NCI-H1105 (cell line): ENCODE measurements around the gene BTBD9.

Experiments
- DNase-seq: peaks from one replicate; lab custom pipeline; 2025; lab: John Stamatoyannopoulos, UW

BTBD9 gene

DNA sequence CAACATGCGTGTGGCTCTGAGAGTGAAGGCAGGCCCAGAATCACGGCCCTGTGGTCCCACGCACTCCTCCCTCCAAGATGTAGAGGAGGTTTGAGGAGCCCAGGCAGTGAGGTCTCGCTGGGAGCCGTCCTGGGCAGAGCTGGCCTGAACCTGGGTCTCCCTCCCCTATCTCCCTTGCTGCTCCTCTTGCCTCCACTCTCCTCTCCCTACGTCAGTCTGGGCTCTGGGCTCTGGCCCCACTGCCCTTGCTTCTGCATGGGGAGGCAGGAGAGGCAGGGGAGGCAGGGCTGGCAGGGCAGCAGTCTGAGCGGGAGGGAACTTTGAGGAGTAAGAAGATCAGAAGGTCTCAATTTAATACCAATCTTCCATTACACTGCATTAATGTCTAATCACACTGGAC lies 445.1 kb downstream of the BTBD9 start:
- no peak for DNase-seq

DNA sequence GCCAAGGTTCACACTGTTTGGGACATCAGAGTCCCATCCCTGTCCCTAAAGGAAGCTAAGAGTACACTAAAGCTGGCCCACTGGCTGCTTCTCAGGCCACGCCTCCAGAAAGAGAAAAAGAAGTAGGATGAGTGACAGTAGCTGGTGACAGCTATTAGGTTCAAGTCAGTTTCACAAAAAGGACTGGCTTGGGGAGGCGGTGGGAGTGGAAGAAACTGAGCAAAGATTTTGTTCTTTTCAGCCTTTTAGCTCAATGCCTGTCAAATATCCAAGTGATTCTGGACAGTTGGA lies 445.5 kb downstream of the BTBD9 start:
- no peak for DNase-seq

DNA sequence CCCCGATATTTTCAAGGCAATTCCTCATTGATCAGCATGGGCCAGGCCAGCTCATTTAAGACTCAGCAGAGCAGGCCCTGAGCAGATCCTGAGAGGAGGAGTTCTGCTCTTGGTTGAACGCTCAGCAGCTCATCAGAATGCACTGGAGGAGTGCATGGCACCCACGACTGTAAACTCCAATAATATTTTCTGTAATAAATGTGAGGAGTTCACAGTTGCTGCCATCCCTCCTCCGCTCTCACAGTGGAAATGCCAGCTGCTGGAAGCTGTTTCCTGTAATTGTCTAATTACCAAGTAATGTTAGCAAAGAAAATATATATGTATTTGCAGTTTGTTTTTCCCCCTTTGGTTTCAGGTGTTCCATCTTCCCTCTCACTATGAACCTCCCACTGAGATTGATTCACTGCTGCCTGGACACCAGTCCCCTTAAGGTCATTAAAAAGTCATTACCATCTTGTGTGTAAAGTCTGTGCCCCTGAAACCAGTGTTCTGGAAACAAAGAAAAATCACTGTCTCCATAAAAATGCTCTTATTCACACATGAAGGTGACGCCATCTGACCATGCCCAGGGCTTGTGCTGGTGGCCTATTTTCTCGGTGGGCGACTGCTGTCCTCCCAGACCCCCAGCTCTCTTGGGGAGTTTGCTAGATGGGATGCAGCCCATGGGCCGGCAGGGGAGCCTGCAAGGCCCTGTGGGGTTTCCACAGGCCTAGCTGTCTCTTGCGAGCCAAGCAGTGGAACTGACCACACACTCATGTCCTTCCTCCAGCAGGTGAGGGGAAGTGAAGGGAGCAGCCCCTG lies 446.0 kb downstream of the BTBD9 start:
- no peak for DNase-seq

DNA sequence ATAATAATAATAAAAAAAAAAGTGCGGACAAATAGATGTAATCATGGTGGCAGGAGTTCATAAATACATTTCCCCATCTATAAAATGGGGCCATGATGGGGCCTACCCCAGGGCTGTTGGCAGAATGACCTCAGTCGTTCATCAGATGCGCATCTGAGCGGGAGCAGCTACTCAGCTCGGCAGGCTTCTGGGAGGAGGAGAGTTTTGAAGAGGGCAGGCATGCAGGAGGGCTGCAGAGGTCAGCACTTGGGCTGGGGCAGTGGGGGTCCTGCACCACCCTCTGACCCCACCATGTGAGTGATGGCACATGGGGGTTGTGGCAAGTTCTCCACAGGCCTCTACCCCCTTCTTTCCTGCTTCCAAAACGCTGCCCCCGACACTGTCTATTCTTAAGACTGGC lies 446.7 kb downstream of the BTBD9 start:
- DNase-seq: no peak

DNA sequence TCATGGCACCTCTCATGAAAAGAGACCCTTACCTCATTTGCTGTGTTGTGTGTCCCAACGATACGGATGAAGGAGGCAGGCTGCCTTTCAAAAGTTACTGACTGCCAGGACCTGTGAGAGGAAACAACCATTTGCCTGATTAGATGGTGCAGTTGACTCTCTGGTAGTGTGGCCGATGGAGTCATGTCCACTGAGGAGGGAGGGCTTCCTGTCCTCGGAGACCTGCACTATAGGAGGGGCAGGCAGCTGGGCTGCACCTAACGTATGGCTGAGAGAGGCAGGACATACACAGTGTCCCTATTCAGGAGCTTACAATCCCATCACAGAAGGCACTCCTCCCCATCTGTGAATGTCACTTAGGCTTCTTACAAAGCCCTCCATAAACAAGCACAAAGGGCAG lies 447.2 kb downstream of the BTBD9 start:
- DNase-seq: no peak

DNA sequence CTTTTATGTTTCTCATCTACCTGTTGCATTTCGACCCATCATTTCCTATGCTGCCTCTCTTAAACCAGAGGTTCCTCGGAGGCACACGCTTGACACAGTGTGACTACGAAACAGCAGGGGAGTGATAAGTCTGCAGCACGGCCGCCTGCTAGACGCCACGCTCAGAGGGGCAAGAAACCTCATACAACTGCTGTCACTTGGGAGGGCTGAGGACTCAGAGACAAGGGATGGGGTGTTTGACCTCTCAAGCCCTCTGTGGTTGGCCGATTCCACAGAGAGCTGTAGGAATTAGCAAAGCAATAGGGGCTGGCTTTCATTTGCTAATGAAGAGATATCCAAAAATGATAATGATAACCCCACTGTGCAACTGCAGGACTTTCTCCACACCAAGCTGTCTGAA lies 447.7 kb downstream of the BTBD9 start:
- no peak for DNase-seq

DNA sequence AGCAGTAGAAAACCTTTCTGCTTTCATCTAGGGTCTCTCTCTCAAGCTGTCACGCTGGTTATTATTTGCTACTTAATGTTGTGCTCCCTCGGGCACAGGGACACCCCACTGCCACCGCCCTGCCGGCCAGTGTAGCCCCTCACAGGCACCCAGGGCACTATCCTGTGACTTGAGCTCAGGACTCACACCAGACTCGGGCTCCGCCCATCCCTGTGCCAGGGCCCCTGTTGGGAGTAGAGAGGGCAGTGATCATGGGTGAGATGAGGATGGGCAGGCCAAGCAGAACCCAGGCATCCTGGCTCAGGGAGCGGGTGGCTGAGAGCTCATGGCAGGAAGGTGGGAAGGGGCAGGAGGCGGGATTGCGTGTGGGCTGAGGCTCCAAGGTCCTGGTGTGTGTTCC lies 448.3 kb downstream of the BTBD9 start:
- DNase-seq: no peak

DNA sequence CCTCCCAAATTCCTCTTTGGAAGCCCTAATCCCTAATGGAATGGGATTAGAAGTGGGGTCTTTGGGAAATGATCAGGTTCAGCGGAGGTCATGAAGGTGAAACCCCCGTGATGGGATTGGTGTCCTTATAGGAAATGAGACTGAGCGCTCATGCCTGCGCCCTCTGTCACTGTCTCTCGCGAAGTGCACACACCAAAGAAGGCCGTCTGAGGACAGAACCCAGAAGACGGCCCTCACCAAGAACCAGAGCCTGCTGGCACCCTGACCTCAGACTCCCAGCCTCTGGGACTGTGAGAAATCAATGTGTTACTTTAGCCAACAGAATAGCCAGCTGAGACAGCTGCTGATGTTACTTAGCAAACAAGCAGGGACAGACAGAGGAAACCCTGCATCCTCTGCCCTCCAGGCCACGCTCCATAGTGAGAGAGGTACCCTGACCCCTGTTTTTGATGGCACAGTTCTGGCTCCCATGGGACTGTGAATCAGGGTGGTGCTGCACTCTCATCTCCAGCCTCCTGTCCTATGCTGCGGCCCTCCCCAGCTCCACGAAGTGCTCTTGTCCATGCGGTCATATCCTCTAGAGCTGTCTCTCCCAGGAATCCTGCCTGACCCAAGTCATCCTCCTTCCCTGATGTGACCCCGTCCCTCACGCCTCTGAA lies 450.9 kb downstream of the BTBD9 start:
- no peak for DNase-seq

DNA sequence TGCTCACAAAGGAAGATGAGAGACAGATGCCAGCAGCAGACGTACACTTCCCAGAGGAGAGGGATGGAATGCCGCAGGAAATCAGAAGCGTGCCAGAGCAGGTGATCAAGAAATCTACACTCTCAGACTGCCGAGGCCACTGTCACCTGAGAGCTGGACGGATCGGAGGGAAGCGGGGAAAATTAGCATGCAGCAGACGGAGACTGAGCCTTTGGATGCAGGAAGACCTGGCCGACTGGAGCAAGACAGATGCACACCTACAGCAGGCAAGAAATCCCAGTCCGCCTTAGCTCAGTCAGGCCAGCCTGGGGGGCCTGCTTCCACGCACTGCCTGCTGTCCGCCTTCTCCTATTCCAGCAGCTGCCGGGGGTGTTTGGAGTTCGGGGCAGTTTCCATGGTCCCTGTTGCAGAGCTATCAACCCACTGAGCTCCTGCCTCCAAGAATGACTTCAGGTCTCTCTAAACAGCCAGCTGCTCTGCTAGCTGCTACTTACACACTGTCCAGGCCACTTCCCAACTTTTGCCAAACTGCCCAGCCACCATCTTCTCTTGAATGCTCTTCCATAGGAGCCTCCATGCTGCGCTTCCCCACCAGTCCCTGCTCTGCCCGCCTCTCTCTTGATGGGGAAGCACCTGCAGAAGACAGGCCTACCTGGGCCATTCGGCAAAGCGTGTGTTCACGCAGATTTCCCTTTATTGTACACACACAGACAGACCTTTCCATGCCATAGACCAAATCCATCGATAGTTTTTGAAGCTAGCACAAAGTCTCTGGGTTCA lies 451.7 kb downstream of the BTBD9 start:
- DNase-seq: no peak

DNA sequence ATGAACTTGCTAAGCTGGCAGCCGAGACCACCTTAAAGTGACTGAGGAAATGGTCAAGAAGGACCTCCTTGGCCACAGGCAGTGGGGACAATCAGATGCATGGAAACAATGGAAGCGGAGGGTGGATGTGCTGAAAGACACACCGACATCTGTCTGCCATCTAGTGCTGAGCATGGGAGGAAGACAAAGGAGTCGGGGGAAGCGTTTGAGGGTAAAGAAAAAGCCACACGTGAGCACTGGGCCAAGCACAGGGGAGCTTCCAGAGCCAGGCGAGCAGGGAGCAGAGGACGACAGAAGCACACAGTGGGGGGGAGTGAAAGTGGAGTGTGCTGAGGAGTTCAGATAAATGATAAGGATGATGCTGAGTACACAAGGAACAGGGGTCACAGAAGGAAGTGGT lies 452.4 kb downstream of the BTBD9 start:
- no peak for DNase-seq

DNA sequence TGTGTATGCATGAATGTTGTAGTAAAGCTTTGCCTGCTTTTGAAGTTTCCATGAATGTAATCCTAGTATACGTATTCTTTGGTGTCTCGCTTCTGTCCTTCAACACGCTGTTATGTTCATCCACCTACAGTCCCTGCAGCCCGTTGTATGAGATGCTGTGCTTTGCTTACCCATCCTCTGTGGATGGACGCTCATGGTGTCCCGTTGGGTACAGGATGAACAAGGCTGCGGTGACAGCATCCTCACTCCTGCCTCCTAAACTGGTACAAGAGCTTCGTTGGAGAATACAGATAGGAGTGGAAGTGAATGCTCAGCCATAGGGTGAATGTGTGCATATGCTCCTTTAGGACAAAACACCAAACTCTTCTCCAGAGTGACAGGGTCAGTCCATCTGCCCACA lies 454.0 kb downstream of the BTBD9 start:
- no peak for DNase-seq

DNA sequence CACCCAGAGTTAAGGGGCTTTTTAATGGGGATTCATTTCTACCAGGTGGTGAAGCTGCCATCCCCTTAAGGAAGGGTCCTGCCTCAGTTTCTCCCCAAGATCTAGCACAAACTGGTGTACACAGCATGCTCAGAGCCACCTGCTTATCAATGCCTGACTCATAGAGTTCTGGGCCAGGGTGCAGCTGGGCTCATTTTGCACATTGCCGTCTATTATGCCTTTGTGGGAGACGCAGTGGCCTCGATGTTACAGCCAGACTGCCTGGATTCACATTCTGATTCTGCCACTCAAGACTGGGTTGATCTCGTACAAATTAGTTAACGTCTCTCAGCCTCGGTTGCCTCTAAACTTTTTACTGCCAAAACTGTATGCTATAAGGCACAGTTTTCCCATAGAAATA lies 454.5 kb downstream of the BTBD9 start:
- DNase-seq: no peak

DNA sequence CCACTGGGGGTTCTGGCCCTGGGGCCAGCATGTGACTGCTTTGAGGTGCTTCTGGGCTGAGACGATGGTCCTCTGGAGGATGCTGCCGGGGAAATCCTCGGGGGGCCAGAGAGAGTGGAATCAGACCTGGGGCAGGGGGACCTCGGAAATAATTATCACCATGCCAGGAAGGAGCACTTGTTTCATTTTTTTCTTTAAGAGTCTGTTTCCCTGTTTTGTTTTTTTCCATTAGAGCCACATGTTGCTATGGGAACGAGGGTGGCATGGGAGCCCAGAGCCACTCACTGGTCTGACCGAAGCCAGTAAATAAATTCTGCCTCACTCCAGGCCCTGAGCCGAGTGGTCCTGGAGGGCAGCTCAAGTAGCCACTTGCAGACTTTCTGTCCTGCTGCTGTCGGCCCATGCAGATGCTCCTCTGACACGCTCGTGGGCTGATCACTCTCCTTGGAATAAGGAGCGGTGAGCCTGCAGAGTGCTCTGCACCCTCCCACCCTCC lies 455.1 kb downstream of the BTBD9 start:
- DNase-seq: no peak

DNA sequence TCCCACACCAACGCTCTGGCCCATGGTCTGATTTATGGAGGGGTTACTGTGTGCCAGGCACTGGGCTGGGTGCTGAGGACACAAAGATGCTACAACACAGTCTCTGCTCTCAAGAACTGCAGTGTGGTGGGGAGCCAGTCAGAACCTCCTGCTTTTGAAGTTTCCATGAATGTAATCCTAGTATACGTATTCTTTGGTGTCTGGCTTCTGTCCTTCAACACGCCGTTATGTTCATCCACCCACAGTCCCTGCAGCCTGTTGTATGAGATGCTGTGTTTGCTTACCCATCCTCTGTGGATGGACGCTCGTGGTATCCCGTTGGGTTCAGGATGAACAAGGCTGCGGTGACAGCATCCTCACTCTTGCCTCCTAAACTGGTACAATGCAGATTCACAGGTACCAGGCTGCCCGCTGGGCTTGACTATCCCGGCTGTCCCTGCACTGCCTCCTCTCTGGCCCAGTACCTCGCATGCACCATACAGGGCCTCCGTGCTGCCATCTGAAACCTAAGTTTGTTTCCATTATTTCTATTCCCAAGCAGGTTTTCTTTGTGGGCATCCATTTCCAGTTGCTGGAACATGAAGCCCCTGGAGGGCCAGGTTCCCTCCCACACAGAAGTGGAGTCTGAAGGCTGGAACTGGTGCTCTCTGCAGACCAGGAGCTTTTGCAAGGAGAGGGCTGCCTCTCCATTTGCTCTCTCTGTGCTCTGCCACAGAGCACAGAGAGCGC lies 455.7 kb downstream of the BTBD9 start:
- DNase-seq: no peak

DNA sequence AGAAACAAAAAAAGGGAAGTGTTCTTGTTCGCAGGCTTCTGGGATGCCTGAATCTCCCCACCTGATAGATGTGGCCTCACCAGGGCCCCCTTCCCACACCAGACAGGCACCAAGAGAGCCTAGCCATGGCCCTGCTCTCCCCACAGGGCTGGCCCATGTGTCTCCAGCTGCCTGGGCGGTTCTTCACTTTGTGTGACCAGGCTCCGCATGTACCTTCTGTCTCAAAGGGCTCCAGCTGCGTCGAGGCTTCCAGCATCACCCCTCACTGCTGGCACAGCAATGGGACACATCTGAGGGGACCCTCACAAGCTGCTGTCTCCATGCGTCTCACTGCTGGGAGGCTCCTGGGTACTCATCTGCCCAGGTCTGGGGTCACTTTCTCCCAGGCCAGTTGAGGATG lies 457.3 kb downstream of the BTBD9 start:
- DNase-seq: no peak

DNA sequence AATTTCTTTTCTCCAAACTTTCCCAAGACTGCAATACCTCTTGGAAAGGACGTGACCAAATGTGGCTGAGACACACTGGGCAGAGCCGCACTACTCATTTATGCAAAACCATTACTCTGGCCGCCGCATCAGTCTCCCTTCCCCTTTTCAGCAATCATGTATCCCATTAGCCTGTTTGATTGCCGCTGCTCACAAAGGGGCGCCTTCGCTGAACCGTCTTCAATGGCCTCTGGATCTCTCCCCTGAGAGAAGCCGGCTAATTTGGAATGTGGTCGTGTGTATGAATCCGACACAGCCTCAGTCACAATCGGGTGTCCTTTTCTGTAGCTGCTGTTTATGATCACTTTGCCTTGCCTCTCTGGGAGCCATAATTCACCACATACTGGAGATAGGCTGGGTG lies 459.1 kb downstream of the BTBD9 start:
- DNase-seq: no peak

DNA sequence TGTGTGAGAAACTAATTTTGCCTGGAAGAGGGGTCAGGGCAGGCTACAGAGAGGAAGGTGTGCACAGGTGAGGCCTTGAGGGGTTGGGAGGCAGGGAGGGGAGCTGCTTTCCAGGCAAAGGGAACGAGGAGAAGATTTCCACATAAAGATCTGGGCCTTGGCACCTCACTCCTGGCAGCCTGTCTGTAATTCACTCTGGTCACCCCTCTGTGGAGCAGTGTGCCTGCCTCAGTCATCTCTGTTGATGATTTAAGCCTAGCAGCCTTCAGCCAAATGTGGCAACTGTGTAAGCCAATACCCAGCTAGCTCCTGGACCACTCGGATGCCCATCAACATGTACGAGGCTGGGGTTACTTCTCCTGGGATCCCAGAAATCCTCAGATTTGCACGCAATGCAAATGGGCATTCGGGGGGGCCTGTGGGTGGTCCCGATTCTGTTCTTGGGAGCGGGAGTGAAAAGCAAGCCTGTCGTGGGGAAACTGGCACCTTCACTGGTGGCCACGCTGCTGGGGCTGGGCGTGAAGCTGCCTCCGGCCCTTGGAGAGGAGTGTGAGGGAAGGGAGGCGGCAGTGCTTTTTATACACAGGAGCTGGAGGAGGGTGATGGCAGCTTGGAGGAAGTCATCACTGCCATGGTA lies 459.8 kb downstream of the BTBD9 start:
- DNase-seq: no peak

DNA sequence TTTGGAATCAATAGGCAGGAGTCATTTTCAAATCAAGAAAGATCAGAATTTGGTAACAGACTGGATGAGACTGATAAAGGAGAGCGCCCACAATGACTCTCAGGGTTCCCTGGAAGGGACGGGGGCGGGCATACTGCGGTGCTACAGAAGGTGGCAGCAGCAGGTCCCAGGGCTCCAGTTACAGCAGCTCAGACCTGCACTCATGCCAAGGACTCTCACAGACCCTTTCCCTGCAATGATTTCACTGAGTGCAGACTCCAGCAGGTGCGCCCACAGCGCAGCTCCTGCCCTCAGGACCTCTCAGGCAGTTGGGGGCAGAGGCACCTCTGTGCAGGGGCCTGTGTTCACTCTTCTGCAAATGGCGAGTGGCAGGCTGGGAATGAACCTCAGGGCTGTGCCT lies 460.4 kb downstream of the BTBD9 start:
- no peak for DNase-seq

DNA sequence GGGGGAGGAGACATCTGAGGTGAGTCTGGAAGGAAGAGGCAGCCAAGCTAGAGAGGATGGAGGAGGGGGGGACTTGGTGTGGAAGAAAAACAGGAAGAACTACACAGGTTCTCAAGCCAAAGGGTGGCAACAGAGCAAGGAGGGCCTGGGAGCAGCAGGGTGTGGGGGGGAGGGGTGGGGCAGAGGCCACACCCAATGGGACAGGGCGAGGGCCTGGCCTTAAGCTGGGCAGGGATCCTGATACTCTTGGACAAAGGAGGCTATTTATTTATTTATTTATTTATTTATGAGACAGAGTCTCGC lies 461.2 kb downstream of the BTBD9 start:
- no peak for DNase-seq

DNA sequence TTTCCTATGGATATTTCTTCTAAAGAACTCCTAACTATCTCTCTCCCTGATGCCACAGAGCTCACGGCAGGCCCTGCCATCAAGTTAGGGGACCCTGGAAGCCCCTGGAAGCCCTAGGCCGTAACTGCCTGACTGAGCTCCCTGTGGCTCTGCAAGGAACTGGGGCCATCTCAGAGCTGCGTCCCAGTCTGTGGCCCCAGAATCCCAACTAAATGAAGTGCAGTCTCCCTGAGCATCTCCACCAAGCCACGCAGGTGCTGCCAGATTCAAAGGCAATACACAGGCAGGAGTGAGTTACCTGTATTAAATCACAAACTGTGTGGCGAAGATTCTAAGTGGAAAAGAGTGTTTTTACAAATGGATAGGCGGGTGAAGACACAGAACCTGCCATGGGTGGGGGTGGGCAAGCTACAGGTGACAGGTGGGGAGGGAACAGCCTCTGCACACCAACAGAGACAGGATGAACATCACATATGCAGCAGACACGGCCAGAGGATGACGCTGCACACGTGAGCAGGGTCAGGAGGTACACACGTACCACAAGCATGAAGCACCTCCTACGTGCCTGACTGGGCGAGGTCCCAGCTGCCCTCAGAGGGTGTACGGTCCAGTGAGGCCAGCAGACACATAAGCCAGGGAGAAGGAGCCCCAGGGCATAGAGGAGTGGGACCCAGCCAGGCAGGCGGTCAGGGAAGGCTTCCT lies 461.7 kb downstream of the BTBD9 start:
- no peak for DNase-seq
